H1 (cell line): Measurements from ENCODE around the gene LARP4B.

Experiments used
- BACH1 ChIP-seq: IDR thresholded peaks from 2 replicates; pipeline ENCODE4 v1.6.1; 2012; ENCODE audit warnings: low read length, improper control_type of control experiment
- CHD1 ChIP-seq: IDR thresholded peaks from 2 replicates; pipeline ENCODE4 v1.6.1; 2012; ENCODE audit warnings: low read depth, low read length, improper control_type of control experiment
- POLR2A ChIP-seq, 2 experiments: IDR thresholded peaks; 1 replicate in 1 of 2; 2 replicates in 1 of 2; pipeline ENCODE4 v1.6.1; 2011; ENCODE audit warnings: low read depth in 2 of 2, low read length in 2 of 2, mild to moderate bottlenecking in 2 of 2; ENCODE audit errors: control extremely low read depth in 1 of 2
- RAD21 ChIP-seq, 2 experiments: IDR thresholded peaks in 1 of 2; conservative IDR thresholded peaks in 1 of 2; 2 replicates each; pipeline ENCODE4 v1.6.1; 2011; ENCODE audit warnings: low read depth in 2 of 2, low read length in 2 of 2, improper control_type of control experiment in 1 of 2, inconsistent platforms in 1 of 2, mild to moderate bottlenecking in 1 of 2, moderate library complexity in 1 of 2
- RFX5 ChIP-seq: IDR thresholded peaks from 2 replicates; pipeline ENCODE4 v1.6.1; 2011; ENCODE audit warnings: low read depth, low read length, improper control_type of control experiment, borderline replicate concordance
- TAF1 ChIP-seq: IDR thresholded peaks from 2 replicates; pipeline ENCODE4 v1.6.1; 2011; ENCODE audit warnings: mild to moderate bottlenecking, low read depth, low read length
- TF ChIP-seq, protein P1 (sequence below), 3 experiments: IDR thresholded peaks; 1 replicate in 2 of 3; 2 replicates in 1 of 3; pipeline versions ENCODE4 v1.5.1 to v1.6.1; 2011; ENCODE audit warnings: low read length in 3 of 3, mild to moderate bottlenecking in 3 of 3, inconsistent platforms in 2 of 3, low read depth in 1 of 3, moderate library complexity in 1 of 3; ENCODE audit not compliant: insufficient read depth in 1 of 3; ENCODE audit errors: control extremely low read depth in 1 of 3

DNA sequence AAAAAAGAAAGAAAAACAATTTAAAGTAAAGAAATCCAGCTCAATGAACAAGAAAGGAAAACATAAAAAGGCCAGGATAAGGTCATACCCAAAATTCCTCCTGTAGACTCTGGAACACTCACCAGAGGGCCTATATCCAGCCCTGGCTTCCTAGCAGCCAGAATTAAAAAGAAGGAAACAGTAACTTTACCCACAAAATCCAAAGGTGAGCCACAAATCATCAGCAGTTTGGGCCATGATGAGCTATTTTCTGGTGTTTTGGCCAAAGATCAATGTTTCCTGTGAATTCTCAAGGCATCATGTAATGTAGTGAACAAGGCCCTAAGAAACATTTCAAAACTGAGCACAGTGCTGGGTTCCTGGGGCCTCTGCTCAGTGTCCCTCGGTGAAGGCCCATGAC is 87.8 kb downstream of the LARP4B start:
- no peak for TF ChIP-seq TAF1
- TF ChIP-seq, protein P1, sequence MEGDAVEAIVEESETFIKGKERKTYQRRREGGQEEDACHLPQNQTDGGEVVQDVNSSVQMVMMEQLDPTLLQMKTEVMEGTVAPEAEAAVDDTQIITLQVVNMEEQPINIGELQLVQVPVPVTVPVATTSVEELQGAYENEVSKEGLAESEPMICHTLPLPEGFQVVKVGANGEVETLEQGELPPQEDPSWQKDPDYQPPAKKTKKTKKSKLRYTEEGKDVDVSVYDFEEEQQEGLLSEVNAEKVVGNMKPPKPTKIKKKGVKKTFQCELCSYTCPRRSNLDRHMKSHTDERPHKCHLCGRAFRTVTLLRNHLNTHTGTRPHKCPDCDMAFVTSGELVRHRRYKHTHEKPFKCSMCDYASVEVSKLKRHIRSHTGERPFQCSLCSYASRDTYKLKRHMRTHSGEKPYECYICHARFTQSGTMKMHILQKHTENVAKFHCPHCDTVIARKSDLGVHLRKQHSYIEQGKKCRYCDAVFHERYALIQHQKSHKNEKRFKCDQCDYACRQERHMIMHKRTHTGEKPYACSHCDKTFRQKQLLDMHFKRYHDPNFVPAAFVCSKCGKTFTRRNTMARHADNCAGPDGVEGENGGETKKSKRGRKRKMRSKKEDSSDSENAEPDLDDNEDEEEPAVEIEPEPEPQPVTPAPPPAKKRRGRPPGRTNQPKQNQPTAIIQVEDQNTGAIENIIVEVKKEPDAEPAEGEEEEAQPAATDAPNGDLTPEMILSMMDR (IDR thresholded peaks at IDR 0.05; ENCODE audit: control extremely low read depth in 1 of 3, insufficient read depth in 1 of 3, low read depth in 1 of 3, low read length in 3 of 3), result no peak
- TF ChIP-seq RAD21 (IDR thresholded peaks at IDR 0.05 in 1 of 2, conservative IDR thresholded peaks at IDR 0.05 in 1 of 2; ENCODE audit: low read depth in 2 of 2, low read length in 2 of 2), result no peak
- TF ChIP-seq RFX5, result no peak
- TF ChIP-seq POLR2A (IDR thresholded peaks at IDR 0.05; ENCODE audit: control extremely low read depth in 1 of 2, low read depth in 2 of 2, low read length in 2 of 2), result no peak
- TF ChIP-seq CHD1, result no peak
- no peak for TF ChIP-seq BACH1
